NCI-H2107 (cell line): Measurements from ENCODE around the gene PPARD.
"Not testable (repeated sequence)": the region's sequence is repeated elsewhere in the genome, so short reads cannot be mapped to it uniquely, and the experiment has no call there.

Experiments used
- DNase-seq: peaks from one replicate; lab custom pipeline; 2025; lab: John Stamatoyannopoulos, UW

The PPARD gene

GRCh38 chr6:35342258-35343091 lies at the start of gene PPARD:
Gene PPARD, plus strand, starts transcription at chr6:35342558. Its CDS starts 68,530 bp downstream, at chr6:35411088.
- DNase-seq = peak; percentile 83

GRCh38 chr6:35293681-35294080 lies 48.7 kb upstream of the PPARD start:
- no peak for DNase-seq

GRCh38 chr6:35294308-35294945 lies 47.9 kb upstream of the PPARD start:
- no peak for DNase-seq

GRCh38 chr6:35295036-35295435 lies 47.3 kb upstream of the PPARD start:
- DNase-seq = no peak

- no peak for DNase-seq
These were observed 46.6 kb upstream of the PPARD start for GRCh38 chr6:35295521-35296315.

GRCh38 chr6:35296931-35297600 lies 45.3 kb upstream of the PPARD start:
- DNase-seq = no peak

GRCh38 chr6:35297601-35298481 lies 44.5 kb upstream of the PPARD start, which contains the start of gene DEF6:
Gene DEF6, plus strand, starts transcription at chr6:35297818. Its CDS starts 39 bp downstream, at chr6:35297857.
- DNase-seq = peak; percentile 74

- DNase-seq = no peak
These were observed 43.7 kb upstream of the PPARD start for GRCh38 chr6:35298625-35299140.

GRCh38 chr6:35299674-35300073 lies 42.7 kb upstream of the PPARD start:
- DNase-seq = no peak

- no peak for DNase-seq
These were observed 41.5 kb upstream of the PPARD start for GRCh38 chr6:35300848-35301247.

- DNase-seq = no peak
These were observed 39.6 kb upstream of the PPARD start for GRCh38 chr6:35302604-35303241.

GRCh38 chr6:35304299-35304698 lies 38.1 kb upstream of the PPARD start:
- DNase-seq = no peak

- DNase-seq = no peak
These were observed 37.2 kb upstream of the PPARD start for GRCh38 chr6:35305117-35305516.

GRCh38 chr6:35307138-35307537 lies 35.2 kb upstream of the PPARD start:
- DNase-seq = not testable (repeated sequence)

GRCh38 chr6:35308543-35308942 lies 33.8 kb upstream of the PPARD start:
- not testable (repeated sequence) for DNase-seq

GRCh38 chr6:35309611-35310264 lies 32.6 kb upstream of the PPARD start:
- no peak for DNase-seq

- no peak for DNase-seq
These were observed 32.0 kb upstream of the PPARD start for GRCh38 chr6:35310265-35310831.

- DNase-seq = no peak
These were observed 30.8 kb upstream of the PPARD start for GRCh38 chr6:35311390-35312075.
